H9 (cell line): Measurements from ENCODE around the gene RMC1. TPM values are rescaled to one million over a fixed set of nuclear protein-coding genes. Genes with fewer than 3 reads are reported as not detected.

Experiments
- DNase-seq: peaks from one replicate; pipeline ENCODE4 v3.0.0-alpha.2; 2017
- H2AFZ ChIP-seq: one replicate; pipeline ENCODE4 v1.6.1; 2013; ENCODE audit warnings: mild to moderate bottlenecking, low read length, control low read depth, moderate library complexity
- H2AK5ac ChIP-seq: 2 replicates; pipeline ENCODE4 v1.6.1; 2013; ENCODE audit warnings: low read length, control low read depth, mixed read lengths; ENCODE audit not compliant: insufficient read length
- H2BK120ac ChIP-seq: one replicate; pipeline ENCODE4 v1.6.1; 2013; ENCODE audit warnings: low read depth, mild to moderate bottlenecking, low read length, control low read depth, inconsistent platforms; ENCODE audit not compliant: poor library complexity, severe bottlenecking
- H2BK12ac ChIP-seq: 2 replicates; pipeline ENCODE4 v1.6.1; 2013; ENCODE audit warnings: low read length, control low read depth, mixed read lengths, low read depth; ENCODE audit not compliant: insufficient read length
- H2BK15ac ChIP-seq: 2 replicates; pipeline ENCODE4 v1.6.1; 2013; ENCODE audit warnings: low read depth, low read length, control low read depth
- H2BK20ac ChIP-seq: one replicate; pipeline ENCODE4 v1.6.1; 2013; ENCODE audit warnings: low read depth, mild to moderate bottlenecking, low read length, control low read depth, inconsistent platforms; ENCODE audit not compliant: poor library complexity, severe bottlenecking
- H2BK5ac ChIP-seq: 2 replicates; pipeline ENCODE4 v1.6.1; 2013; ENCODE audit warnings: low read length, control low read depth, mixed read lengths; ENCODE audit not compliant: insufficient read length
- H3K14ac ChIP-seq: 2 replicates; pipeline ENCODE4 v1.6.1; 2013; ENCODE audit warnings: low read length, control low read depth; ENCODE audit not compliant: insufficient read depth
- H3K18ac ChIP-seq: 2 replicates; pipeline ENCODE4 v1.6.1; 2013; ENCODE audit warnings: low read depth, mild to moderate bottlenecking, mixed read lengths, low read length, control low read depth; ENCODE audit not compliant: insufficient read length
- H3K23ac ChIP-seq: 2 replicates; pipeline ENCODE4 v1.6.1; 2013; ENCODE audit warnings: low read length, control low read depth, mixed read lengths, low read depth; ENCODE audit not compliant: insufficient read length
- H3K23me2 ChIP-seq: 2 replicates; pipeline ENCODE4 v1.6.1; 2013; ENCODE audit warnings: low read depth, mild to moderate bottlenecking, mixed read lengths, low read length, control low read depth; ENCODE audit not compliant: insufficient read length, poor library complexity, severe bottlenecking
- H3K27ac ChIP-seq: 2 replicates; pipeline ENCODE4 v1.5.1; 2013; ENCODE audit warnings: low read length, control low read depth, mixed read lengths, low read depth; ENCODE audit not compliant: insufficient read length
- H3K27me3 ChIP-seq: 2 replicates; pipeline ENCODE4 v1.6.1; 2013; ENCODE audit warnings: low read length, control low read depth, inconsistent platforms; ENCODE audit not compliant: insufficient read depth
- H3K4ac ChIP-seq: 2 replicates; pipeline ENCODE4 v1.6.1; 2013; ENCODE audit warnings: low read depth, mild to moderate bottlenecking, control low read depth, inconsistent platforms, low read length, moderate library complexity
- H3K4me1 ChIP-seq: 2 replicates; pipeline ENCODE4 v1.6.1; 2013; ENCODE audit warnings: low read length, control low read depth, inconsistent platforms; ENCODE audit not compliant: insufficient read depth
- H3K4me2 ChIP-seq: 2 replicates; pipeline ENCODE4 v1.6.1; 2013; ENCODE audit warnings: low read length, control low read depth, mixed read lengths; ENCODE audit not compliant: insufficient read length, insufficient read depth
- H3K56ac ChIP-seq: 2 replicates; pipeline ENCODE4 v1.6.1; 2013; ENCODE audit warnings: low read depth, mild to moderate bottlenecking, mixed read lengths, low read length, control low read depth; ENCODE audit not compliant: insufficient read length
- H3K79me1 ChIP-seq: 2 replicates; pipeline ENCODE4 v1.6.1; 2013; ENCODE audit warnings: low read depth, mild to moderate bottlenecking, moderate library complexity, low read length, control low read depth, inconsistent platforms; ENCODE audit not compliant: insufficient read depth, poor library complexity, severe bottlenecking
- H3K79me2 ChIP-seq: 2 replicates; pipeline ENCODE4 v1.6.1; 2013; ENCODE audit warnings: low read length, control low read depth, inconsistent platforms; ENCODE audit not compliant: insufficient read depth
- H3K9ac ChIP-seq: 2 replicates; pipeline ENCODE4 v1.6.1; 2013; ENCODE audit warnings: low read length, control low read depth, mixed read lengths; ENCODE audit not compliant: insufficient read length; ENCODE audit errors: extremely low read depth
- H3K9me3 ChIP-seq: one replicate; pipeline ENCODE4 v1.6.1; 2013; ENCODE audit warnings: low read depth, low read length, inconsistent platforms; ENCODE audit not compliant: control insufficient read depth
- H3T11ph ChIP-seq: one replicate; pipeline ENCODE4 v1.6.1; 2013; ENCODE audit warnings: mild to moderate bottlenecking, low read length, control low read depth, inconsistent platforms
- H4K20me1 ChIP-seq: one replicate; pipeline ENCODE4 v1.6.1; 2013; ENCODE audit not compliant: control insufficient read depth, insufficient read length, insufficient read depth
- H4K5ac ChIP-seq: 2 replicates; pipeline ENCODE4 v1.6.1; 2013; ENCODE audit warnings: low read depth, mild to moderate bottlenecking, mixed read lengths, low read length, control low read depth; ENCODE audit not compliant: insufficient read length
- H4K8ac ChIP-seq: replicated peaks from 2 replicates; pipeline ENCODE4 v1.6.1; 2013; ENCODE audit warnings: low read length, control low read depth, mixed read lengths, low read depth; ENCODE audit not compliant: insufficient read length
- H4K91ac ChIP-seq: 2 replicates; pipeline ENCODE4 v1.6.1; 2013; ENCODE audit warnings: low read depth, mild to moderate bottlenecking, moderate library complexity, mixed read lengths, low read length, control low read depth; ENCODE audit not compliant: insufficient read length
- H3K27ac Mint-ChIP-seq, 3 experiments: 2 replicates in 2 of 3; 3 replicates in 1 of 3; pipeline ENCODE4 v1.8.0; 2020 to 2021; ENCODE audit warnings: mixed read lengths in 3 of 3, mild to moderate bottlenecking in 1 of 3, moderate library complexity in 1 of 3
- H3K27me3 Mint-ChIP-seq: 2 replicates; pipeline ENCODE4 v1.8.0; 2021; ENCODE audit warnings: low read depth, mild to moderate bottlenecking, moderate library complexity, mixed read lengths
- H3K36me3 Mint-ChIP-seq, 3 experiments: 2 replicates in 2 of 3; 3 replicates in 1 of 3; pipeline ENCODE4 v1.8.0; 2020 to 2021; ENCODE audit warnings: low read depth in 3 of 3, mixed read lengths in 3 of 3; ENCODE audit not compliant: insufficient read depth in 1 of 3
- H3K4me1 Mint-ChIP-seq, 2 experiments: 2 replicates each; pipeline ENCODE4 v1.8.0; 2020; ENCODE audit warnings: mixed read lengths in 2 of 2
- H3K4me3 Mint-ChIP-seq, 2 experiments: 2 replicates in 1 of 2; 3 replicates in 1 of 2; pipeline ENCODE4 v1.8.0; 2020 to 2021; ENCODE audit warnings: mild to moderate bottlenecking in 2 of 2, mixed read lengths in 2 of 2, moderate library complexity in 1 of 2
- H3K9me3 Mint-ChIP-seq, 2 experiments: 2 replicates in 1 of 2; 3 replicates in 1 of 2; pipeline ENCODE4 v1.8.0; 2020; ENCODE audit warnings: mild to moderate bottlenecking in 2 of 2, mixed read lengths in 2 of 2, moderate library complexity in 1 of 2
- WGBS: extraction: QIAGEN DNeasy Blood & Tissue Kit; methylation state at CpG from one replicate; pipeline ENCODE4 v1.1.7; 2013; ENCODE audit warnings: missing lambda C conversion rate, low lambda C conversion rate, mixed read lengths; ENCODE audit not compliant: insufficient read length; ENCODE audit errors: extremely low coverage; 5-methylcytosine and 5-hydroxymethylcytosine counted together
- total RNA-seq: library from RNA; stranded (reverse); gene quantifications from 2 replicates; pipeline ENCODE4 v1.2.1, GENCODE V29; 2021
- TF ChIP-seq, protein P1 (sequence below): fragments of 200-600 bp; sonication (generic); conservative IDR thresholded peaks from 3 replicates; pipeline ENCODE4 v1.8.0; 2021; ENCODE audit warnings: antibody characterized with exemption, mild to moderate bottlenecking

The RMC1 gene
- total RNA-seq, 1 experiment from 2014 or later: 21.3 TPM

DNA sequence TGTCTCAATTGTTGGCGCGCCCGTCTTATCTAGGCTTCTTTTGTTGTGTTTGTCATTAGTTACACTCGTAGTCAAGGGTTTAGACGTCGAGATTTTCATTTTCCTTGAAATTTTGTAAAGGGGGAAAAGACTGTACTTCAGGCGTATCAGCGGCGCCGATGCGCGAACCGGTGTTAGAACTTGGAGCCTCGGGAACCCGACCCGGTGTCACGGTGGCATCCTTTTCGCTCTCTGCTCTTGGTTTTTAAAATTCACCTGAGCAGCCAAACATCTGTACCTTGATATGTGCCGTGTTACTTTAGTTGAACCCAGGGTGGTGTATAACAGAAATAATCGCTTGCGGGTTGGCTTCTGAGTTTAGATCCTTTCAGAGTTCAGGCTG is 643 bp downstream of the RMC1 start:
- Histone ChIP-seq H3K56ac (no peak overlapping the region), H3K18ac (no peak overlapping the region), H3K79me2 (no peaks in the 10 kb centered on the region), H4K20me1 (no peaks in the 10 kb centered on the region), H2BK20ac (no peak overlapping the region), H3K23me2 (peaks cover 3% of the 10 kb centered on the region), H3T11ph (no peak overlapping the region), H3K27ac (no peak overlapping the region), H4K8ac (no peak overlapping the region), H4K91ac (no peak overlapping the region), H2BK120ac (no peak overlapping the region), H3K27me3 (no peaks in the 10 kb centered on the region), H3K9me3 (no peaks in the 10 kb centered on the region), H3K4me2 (peak overlapping the region; percentile 82), H2BK5ac (no peak overlapping the region), H3K23ac (no peak overlapping the region), H2BK12ac (no peak overlapping the region), H2AK5ac (no peak overlapping the region), H3K4ac (no peak overlapping the region), H3K79me1 (no peaks in the 10 kb centered on the region), H3K9ac (no peak overlapping the region), H3K14ac (no peak overlapping the region), H2AFZ (no peak overlapping the region), H4K5ac (no peak overlapping the region), H2BK15ac (no peak overlapping the region), H3K4me1 (no peaks in the 10 kb centered on the region)
- peak overlapping the region; percentile 89 to 92 for H3K4me3 Mint-ChIP-seq
- no peaks in the 10 kb centered on the region for H3K9me3 Mint-ChIP-seq
- peaks cover 19% of the 10 kb centered on the region for H3K27me3 Mint-ChIP-seq
- H3K4me1 Mint-ChIP-seq: peaks cover 19 to 23% of the 10 kb centered on the region in 2 experiments
- no CpG with 5 or more reads among the region's 21 CpGs for WGBS
- H3K36me3 Mint-ChIP-seq: peaks cover 0 to 12% (median 7%) of the 10 kb centered on the region in 3 experiments; a peak in 4 of 7 replicates
- DNase-seq: no peak
- peak overlapping the region in 2 of 3 experiments; percentile 7 to 44; a peak in 1 of 7 replicates for H3K27ac Mint-ChIP-seq
- TF ChIP-seq, protein P1, sequence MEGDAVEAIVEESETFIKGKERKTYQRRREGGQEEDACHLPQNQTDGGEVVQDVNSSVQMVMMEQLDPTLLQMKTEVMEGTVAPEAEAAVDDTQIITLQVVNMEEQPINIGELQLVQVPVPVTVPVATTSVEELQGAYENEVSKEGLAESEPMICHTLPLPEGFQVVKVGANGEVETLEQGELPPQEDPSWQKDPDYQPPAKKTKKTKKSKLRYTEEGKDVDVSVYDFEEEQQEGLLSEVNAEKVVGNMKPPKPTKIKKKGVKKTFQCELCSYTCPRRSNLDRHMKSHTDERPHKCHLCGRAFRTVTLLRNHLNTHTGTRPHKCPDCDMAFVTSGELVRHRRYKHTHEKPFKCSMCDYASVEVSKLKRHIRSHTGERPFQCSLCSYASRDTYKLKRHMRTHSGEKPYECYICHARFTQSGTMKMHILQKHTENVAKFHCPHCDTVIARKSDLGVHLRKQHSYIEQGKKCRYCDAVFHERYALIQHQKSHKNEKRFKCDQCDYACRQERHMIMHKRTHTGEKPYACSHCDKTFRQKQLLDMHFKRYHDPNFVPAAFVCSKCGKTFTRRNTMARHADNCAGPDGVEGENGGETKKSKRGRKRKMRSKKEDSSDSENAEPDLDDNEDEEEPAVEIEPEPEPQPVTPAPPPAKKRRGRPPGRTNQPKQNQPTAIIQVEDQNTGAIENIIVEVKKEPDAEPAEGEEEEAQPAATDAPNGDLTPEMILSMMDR: no peak
